Stimulated activated CD8-positive, alpha-beta memory T cell treated with anti-CD3 and anti-CD28 coated beads, Interleukin-15, amount 100 ng/mL, for 4 hours (primary cell): ENCODE measurements around the gene B9D1.

ENCODE experiments used
- DNase-seq, 2 donors: peaks; one replicate each; pipeline ENCODE4 v3.0.0-alpha.2; 2020; ENCODE audit warnings: low read depth in 2 of 2

B9D1 gene

GRCh38 chr17:19388791-19389785 is 26.6 kb upstream of the B9D1 start:
- DNase-seq, result no peak

- no peak for DNase-seq
These were observed 25.5 kb upstream of the B9D1 start for GRCh38 chr17:19387921-19388521.

GRCh38 chr17:19386974-19387920 is 24.7 kb upstream of the B9D1 start, which contains the start of gene MFAP4:
MFAP4 (minus strand) TSS chr17:19387190; CDS start chr17:19387155, 35 bp downstream.
- DNase-seq, result no peak

GRCh38 chr17:19386051-19386929 is 23.8 kb upstream of the B9D1 start:
- DNase-seq, result no peak

- no peak for DNase-seq
These were observed 23.0 kb upstream of the B9D1 start for GRCh38 chr17:19385521-19385983.

- no peak for DNase-seq
These were observed 22.3 kb upstream of the B9D1 start for GRCh38 chr17:19384723-19385391.

GRCh38 chr17:19383681-19384470 is 21.4 kb upstream of the B9D1 start:
- no peak for DNase-seq

GRCh38 chr17:19382531-19383444 is 20.3 kb upstream of the B9D1 start:
- no peak for DNase-seq

- DNase-seq, result no peak
These were observed 19.4 kb upstream of the B9D1 start for GRCh38 chr17:19381741-19382444.

GRCh38 chr17:19381361-19381740 is 18.8 kb upstream of the B9D1 start:
- no peak for DNase-seq

- no peak for DNase-seq
These were observed 18.2 kb upstream of the B9D1 start for GRCh38 chr17:19380481-19381301.

DNA sequence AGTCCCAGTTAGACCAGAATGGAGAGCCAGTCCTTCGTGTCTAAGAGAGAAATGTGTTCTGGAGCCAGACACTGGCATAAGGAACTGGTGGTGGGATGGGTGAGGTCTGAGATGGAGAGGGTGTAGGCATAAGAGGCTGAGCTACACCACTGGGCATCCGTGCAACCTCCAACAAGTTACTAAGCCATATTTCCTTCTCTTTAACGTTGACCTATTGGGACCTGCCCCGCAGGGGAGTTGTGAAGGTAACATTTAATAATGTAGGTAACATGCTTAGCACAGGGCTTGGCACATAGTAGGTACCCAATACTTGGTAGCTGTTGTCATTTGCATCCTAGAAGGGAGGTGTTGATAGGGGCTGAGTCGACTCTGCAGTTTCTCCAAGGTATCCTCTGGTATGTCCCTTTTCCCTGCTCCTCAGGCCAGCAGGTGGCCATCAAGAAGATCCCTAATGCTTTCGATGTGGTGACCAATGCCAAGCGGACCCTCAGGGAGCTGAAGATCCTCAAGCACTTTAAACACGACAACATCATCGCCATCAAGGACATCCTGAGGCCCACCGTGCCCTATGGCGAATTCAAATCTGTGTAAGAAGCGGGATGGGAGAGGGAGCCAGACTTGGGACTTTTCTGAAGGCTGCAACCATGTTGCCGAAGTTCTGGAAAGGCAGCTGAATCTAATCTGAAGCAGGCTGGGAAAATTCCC is 17.0 kb upstream of the B9D1 start:
- DNase-seq, result no peak

DNA sequence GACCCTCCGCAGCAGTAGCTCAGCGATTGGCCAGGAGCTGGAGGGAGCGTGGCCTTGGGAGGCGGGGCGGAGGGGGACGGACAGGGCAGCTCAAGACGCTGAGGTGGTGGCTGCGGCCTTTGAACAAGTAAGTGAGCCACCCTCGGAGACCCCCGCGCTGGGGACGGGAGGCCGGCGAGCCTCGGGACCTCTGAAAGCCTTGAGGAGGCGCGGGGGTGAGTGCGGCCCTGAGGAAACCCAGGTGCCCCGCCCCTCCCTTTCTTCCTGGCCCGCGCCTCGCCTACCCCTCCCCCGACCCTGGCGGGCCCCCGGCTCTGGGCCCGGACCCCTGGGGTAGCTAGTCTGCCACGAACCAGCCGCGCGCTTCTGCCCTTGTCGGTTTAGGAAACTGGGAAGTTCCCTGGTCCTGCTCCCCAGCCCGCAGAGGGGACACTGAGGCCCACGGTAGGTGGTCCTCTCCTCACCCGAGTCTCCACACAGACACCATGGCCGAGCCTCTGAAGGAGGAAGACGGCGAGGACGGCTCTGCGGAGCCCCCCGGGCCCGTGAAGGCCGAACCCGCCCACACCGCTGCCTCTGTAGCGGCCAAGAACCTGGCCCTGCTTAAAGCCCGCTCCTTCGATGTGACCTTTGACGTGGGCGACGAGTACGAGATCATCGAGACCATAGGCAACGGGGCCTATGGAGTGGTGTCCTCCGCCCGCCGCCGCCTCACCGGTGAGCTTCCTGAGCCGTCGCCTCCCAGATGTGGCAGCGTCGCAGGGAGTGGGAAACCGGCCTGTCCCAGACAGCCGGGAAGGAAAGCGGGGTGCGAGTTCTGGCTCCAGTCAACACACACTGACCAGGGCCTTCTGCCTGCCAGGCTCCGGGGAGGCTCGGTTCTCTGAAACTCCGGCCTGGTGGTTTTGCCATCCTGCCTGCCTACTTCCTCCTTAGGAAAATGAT is 16.2 kb upstream of the B9D1 start, which contains the start of gene MAPK7:
MAPK7 (plus strand) TSS at position 83 of the 945 bp plus-strand sequence; CDS start at position 486, 403 bp downstream.
- no peak for DNase-seq

DNA sequence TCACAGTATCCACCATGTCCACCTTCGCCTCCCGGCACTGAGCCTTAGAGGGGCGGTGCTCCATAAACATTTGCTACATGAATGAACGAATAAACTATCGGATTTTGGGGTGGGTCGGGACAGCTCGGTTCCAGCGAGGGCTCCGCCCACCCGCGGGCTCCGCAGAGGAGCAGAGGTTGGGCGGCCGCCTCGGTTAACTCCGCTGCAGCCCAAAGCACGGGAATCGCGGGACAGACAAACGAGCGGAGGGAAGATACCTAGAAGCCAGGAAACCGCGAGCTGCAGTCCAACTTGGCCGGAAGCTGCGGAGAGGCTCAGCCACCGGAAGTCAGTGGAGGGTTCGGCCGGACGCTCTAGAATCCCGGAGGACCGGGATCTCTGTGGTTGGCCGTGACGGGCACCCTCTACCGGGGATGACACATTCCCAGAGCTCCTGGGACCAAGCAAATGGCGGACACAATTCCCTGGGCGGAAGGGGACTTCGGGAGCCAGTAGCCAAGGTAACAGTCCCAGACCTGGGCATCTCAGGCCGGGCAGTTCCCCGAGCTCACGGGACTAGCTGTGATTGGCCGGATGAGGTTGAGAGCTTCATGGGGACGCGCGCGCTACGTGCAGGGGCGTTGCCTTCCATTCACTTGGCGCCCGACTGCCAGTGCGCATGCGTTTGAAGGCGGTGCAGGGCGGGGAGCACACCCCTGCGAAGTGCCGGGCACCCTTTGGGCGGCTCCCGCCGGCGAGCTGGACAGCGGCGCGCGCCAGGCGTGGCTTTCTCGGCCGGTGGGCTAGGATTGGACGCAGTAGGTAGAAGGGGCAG is 15.3 kb upstream of the B9D1 start:
- peak; percentile 84 to 89 for DNase-seq
